ENCODE results near the gene KRTAP10-12.

KRTAP10-12 gene

DNA sequence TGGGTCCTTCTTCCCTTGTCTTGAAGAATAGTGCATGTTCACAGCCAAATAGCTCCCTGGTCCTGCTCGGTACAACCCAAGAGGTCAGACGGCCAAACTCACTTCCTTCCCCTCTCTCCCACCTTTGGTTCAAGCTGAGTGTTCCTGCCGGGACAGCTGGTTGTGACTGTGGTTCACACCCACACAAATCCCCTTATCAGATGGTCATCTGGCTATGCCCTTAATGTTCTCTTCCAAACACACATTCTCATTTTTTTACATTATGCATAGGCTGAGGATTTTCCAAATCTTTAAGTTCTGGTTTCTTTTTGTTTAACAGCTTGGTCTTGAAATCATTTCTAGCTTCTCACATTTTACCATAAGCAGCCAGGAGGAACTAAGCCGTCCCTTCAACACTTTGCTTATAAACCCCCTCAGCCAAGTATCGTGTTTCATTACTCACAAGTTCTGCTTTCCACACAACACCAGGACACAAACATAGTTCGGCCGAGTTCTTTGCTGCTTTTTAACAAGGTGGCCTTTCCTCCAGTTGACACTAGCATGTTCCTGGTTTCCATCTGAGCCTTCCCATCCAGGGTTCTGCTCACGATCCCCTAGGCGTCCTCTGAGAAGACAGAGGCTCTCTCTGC, 34.1 kb downstream of the KRTAP10-12 start:
- no peak for DNase-seq

DNA sequence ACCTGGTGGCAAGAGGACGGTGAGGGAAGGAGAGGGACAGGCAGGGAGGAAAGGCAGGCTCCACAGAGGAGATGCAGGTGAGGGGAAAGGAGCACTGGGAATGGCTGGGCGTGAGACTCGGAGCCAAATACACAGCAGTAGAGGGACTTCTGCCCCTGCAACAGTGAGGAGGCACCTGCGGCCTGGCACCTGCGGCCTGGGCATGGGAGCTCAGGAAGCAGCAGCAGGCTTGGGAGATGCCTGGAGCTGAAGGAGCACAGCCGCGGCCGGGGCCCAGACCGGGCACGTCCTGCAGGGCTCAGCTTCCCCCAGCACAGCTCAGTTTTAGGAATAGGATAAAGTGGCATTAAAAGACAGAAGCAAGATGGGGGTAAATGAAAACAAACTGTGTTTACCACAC, 35.3 kb downstream of the KRTAP10-12 start:
- DNase-seq: no peak

DNA sequence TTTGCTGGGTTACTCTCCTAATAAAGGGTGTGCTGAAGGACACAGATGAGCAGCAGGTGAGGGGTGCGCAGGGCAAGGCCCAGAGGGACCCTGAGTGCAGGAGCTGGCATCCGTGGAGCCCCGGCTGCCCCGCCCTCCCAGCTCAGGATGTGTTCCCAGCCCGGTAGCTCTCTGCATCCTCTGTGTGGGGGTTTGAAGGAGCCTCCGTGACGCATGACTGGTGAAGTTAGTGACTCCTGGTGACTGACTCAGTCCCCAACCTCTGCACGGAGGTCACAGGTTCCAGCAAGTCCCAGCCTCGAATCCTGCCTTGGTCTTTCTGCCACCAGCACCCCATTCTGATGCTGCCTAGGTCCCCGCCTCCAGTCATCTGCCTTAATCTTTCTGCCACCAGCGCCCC, 36.0 kb downstream of the KRTAP10-12 start:
- no peak for DNase-seq

DNA sequence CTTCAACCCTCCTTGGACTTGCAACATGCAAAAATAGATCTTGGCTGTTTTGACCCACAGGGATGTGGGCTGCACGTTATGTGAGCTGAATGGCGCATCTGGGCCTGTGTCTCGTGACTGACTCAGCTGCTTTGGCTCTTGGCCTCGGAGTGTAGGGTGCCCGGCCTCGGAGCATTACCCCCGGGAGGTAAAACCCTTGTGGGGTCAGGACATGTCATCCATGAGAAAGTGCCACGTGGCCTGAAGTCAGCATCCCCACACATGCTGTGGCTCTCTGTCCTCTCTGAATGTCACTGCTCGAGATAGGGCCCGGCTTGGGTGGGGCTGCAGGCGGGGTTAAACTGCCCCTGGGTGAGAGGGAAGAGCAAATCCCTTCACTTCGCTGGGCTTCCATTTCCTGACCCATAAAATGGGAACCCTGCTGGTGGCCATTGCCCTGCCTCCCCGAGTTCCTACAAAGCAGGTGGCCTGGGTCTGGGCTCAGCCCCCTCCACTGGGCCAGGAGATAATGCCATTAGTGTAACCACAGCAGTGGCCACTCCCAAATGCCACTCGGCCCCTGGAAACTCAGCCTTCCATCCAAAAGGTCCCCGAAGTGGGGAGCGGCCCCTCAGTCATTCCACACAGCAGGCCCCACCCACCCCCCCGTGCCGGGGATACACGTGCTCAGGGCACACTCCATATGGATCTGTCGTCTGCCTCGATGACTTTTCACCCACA, 37.2 kb downstream of the KRTAP10-12 start:
- no peak for DNase-seq

DNA sequence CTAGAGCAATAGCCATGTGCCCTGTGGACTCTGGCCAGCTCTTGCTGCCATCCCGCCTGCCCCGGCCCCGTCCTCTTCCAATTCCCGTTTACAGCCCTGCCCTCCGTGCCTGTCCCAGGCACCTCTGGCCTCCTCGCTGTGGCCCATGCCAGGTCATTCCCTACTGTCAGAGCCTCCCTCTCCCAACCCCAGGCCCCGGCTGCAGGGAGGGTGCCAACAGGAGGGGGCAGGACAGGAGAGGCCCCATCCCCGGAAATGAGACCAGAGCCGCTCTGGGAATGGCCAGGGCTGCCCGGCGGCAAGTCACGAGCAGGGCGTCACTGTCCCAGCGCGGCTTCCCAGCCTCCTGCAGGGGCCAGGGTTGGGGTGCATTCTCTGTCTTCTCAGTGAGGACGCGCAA, 37.9 kb downstream of the KRTAP10-12 start:
- no peak for DNase-seq

DNA sequence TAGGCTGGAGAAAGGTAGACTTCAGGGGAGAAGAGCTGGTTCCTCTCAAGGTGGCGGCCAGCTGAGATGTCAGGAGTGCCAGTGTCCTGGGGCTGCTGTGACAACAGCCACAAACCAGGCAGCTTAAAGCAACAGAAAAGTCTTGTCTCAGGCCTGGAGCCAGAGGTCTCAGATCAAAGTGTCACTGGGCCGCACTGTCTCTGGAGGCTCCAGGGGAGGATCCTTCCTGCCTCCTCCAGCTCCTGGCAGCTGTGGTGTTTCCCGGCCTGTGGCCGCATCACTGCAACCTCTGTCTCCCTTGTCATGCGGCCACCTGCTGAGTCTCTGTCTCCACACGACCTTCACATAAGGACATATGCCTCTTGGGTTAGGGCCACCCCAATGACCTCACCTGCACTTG, 38.8 kb downstream of the KRTAP10-12 start:
- no peak for DNase-seq

DNA sequence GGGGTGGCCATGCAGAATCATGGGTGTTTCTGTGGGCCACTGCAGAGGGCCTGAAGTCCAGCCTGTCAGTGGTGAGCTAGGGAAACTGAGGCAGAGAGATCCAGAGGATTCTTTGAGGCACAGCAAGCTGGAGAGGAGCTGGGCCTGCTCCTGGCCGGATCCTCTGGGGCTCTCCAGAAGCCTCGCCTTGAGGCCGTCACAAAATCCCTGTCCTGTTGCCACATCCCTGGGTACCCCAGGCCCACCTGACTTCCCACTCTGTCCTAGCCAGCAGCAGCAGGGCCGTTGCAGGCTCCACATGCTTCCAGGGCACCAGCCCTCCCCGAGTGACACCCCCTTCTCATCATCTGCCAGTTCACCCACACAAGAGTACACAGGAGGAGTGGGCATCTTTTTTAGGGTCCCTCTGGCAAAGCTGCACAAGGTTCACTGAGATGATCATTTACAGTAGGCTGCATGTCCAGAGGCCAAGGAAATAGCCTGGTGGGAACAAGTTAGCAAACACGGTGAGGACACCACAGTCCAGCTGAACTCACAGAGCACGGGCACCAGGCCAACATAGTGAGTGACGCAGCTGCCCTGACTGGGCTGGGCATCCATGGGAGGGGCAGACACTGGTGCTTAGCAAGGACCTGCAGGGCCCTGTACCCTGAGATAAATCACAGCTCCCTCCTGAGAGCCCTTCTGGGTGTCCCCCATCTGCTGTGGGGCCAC, 39.5 kb downstream of the KRTAP10-12 start:
- no peak for DNase-seq

DNA sequence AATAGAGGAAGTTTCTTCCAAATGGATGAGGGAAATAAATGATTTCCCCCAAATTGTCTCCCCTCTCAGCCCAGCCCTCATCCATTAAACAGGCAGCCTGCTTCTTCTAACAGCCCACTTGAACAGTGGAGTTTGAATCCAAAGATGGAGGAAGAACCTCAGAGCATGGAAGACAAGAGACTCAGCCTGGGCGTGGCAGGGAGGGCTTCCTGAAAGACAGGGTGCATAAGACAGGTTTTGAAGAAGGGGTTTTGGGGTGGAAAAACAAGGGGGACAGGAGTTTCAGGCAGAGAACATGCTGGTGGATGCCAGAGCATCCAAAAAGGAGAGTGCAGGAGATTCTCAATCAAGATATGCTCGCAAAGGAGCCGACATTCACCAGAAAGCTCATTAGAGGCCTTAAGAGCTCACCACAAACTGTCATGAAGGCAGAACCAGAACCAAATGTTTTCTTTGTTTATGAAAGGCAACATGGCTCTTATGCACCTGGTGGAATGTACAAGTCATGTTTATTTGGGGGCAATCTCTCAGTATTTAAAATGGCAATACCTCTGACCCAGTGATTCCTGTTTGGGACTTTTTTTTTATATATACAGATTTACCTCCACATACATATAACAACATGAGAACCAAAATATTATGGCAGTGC, 40.9 kb downstream of the KRTAP10-12 start:
- DNase-seq: no peak

DNA sequence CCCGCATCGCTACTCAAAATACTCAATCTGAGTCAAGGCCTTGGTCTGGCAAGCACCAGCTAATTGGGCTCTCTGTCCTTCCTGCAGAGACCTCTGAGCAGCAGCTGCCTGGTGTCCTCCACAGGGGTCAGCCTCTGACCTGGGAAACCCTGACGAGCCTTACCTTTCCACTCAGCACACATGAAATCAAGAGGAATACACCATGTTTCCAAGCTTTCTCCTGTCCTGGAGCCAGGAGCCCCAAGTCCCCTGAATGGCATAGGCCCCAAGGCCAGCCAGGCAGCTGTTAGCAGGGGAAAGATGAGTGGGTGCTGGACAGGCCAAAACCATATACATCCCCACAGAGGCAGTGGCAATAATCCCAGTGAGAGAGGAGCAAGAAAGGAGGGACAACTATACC, 41.6 kb downstream of the KRTAP10-12 start:
- DNase-seq: no peak

DNA sequence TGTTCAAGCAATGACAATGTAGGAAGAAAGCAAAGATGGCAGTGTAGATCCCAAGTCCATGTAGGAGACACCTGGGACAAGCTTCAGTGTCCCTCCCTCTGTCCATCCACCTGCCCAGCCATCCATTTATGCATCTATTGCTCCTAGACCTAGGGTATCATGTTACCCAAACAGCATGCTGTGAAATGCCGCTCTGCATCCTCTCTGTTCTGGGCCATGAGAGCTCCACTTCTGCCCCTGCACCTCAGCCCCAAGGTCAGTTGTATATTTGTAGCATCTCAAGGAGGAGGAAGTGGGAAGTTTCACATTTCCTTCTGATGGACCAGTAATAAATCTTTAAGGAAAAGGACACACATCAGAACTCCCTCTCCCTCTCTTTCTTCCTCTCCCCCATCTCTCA, 42.3 kb downstream of the KRTAP10-12 start:
- no peak for DNase-seq

DNA sequence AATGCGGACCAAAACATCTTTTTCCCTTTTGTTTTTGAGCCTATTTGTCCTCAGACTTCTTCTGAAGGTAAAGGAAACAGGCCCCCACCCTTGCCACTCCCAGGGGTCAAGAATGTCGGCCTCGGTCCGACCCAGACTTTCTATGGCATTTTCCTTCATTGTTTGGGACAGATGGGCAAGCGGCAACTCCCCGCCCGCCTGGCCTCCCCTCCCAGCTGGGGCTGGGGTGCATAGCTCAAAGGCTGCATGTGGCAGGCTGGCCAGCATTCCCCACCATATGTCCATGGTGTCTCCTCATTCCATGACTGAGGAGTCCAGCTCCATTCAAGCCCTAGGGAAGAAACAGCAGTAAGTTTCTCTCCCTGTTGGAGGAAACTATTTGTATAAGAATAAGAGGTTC, 43.8 kb downstream of the KRTAP10-12 start:
- DNase-seq: no peak

DNA sequence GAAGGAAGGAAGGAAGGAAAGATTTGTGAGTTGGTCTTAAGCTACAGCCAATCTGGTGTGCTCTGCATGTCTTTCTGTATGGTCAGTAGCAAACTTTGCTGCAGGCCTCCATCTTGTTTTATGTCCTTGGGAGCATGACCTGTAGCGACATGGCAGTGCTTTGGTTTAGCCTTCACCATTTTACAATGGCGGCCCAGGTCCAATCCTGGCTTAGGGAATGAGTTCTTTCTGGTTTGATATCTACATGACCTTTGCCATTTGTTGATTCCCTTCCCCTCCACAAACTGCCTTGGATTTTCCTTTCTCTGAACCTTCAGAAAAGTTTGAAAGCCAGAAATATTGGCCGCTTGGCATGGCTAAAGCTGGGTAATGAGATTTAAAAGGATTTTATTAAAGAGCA, 44.9 kb downstream of the KRTAP10-12 start:
- no peak for DNase-seq

DNA sequence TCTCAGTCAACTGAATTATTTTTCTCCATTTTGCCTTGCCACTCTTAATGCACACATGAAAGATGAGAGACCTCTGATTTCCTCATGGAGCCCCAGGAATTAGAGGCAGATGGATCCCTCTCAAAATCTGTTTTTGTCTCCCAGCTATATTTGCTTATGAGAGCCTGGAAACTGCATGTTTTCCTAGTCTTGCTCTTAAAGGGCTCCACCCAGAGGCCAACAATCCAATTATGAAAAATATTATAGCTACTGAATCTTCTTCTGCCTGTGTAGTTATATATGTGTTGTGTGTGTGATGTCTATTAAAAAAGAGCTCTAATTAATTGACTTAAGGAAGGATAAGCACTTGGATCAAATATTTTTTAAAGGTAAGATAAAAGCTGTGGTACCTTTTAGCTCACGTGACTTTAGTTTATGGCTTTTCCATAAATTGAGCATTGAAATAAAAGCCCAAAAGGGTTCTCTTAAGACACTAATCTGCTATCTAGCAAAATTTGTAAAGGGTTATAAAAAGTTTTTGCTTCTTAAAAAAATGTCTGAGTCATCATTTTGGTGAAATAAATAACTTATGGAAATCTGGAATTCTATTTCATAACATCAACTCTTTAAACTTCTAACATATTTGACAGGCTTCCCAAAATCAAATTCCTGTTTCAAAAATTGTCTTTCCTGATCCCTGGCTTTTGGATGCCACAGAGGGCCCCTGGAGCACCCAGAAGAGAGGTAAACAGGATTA, 45.6 kb downstream of the KRTAP10-12 start:
- DNase-seq: no peak

All from anterior cingulate cortex (tissue), 58 donors.